SKM-1 (cell line): ENCODE measurements around the gene TNP1.

Experiments
- DNase-seq: peaks from one replicate; lab custom pipeline; 2025; ENCODE audit not compliant: unreplicated experiment; lab: John Stamatoyannopoulos, UW

Gene TNP1

GRCh38 chr2:216842636-216843035 lies 17.2 kb downstream of the TNP1 start:
- no peak for DNase-seq

- DNase-seq = no peak
Measured at GRCh38 chr2:216839688-216840087, 20.2 kb downstream of the TNP1 start.

GRCh38 chr2:216838151-216838550 lies 21.7 kb downstream of the TNP1 start:
- no peak for DNase-seq

- DNase-seq = no peak
Measured at GRCh38 chr2:216837740-216838139, 22.1 kb downstream of the TNP1 start.

- DNase-seq = no peak
Measured at GRCh38 chr2:216833061-216833460, 26.8 kb downstream of the TNP1 start.

GRCh38 chr2:216830346-216830745 lies 29.5 kb downstream of the TNP1 start:
- no peak for DNase-seq

- no peak for DNase-seq
Measured at GRCh38 chr2:216829533-216829932, 30.3 kb downstream of the TNP1 start.

- DNase-seq = no peak
Measured at GRCh38 chr2:216827073-216827720, 32.7 kb downstream of the TNP1 start.

GRCh38 chr2:216822470-216822869 lies 37.4 kb downstream of the TNP1 start:
- no peak for DNase-seq

- no peak for DNase-seq
Measured at GRCh38 chr2:216820709-216821108, 39.2 kb downstream of the TNP1 start.

GRCh38 chr2:216819766-216820165 lies 40.1 kb downstream of the TNP1 start:
- DNase-seq = no peak

GRCh38 chr2:216819055-216819454 lies 40.8 kb downstream of the TNP1 start:
- DNase-seq = no peak

GRCh38 chr2:216810399-216811160 lies 49.3 kb downstream of the TNP1 start:
- DNase-seq = no peak
